Measurements from ENCODE around the gene MT1M.
"Not testable (repeated sequence)": the region's sequence is repeated elsewhere in the genome, so short reads cannot be mapped to it uniquely, and the experiment has no call there.

Gene MT1M

DNA sequence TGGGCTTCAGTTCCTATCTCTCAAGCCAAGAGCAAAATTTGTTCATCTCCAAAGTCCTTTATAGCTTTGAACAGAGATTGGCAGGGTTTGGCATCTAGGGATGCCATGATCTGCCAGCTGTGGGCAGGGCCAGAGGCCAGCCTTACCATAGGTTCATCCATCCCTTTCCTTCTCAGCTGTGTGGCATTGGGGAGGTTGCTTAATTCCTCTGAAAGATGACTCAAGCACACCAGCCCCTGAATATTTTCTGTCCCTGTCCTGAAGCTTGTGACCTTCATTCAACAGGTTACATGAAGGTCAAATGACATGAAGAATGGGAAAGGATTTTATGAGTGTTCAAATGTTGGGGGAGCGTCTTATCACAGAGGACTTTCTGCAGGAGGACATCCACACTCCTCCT lies 32.0 kb downstream of the MT1M start:
- no peak overlapping the region for H3K4me3 ChIP-seq (ENCODE audit: insufficient read depth, low read depth, low read length, poor library complexity, severe bottlenecking)

DNA sequence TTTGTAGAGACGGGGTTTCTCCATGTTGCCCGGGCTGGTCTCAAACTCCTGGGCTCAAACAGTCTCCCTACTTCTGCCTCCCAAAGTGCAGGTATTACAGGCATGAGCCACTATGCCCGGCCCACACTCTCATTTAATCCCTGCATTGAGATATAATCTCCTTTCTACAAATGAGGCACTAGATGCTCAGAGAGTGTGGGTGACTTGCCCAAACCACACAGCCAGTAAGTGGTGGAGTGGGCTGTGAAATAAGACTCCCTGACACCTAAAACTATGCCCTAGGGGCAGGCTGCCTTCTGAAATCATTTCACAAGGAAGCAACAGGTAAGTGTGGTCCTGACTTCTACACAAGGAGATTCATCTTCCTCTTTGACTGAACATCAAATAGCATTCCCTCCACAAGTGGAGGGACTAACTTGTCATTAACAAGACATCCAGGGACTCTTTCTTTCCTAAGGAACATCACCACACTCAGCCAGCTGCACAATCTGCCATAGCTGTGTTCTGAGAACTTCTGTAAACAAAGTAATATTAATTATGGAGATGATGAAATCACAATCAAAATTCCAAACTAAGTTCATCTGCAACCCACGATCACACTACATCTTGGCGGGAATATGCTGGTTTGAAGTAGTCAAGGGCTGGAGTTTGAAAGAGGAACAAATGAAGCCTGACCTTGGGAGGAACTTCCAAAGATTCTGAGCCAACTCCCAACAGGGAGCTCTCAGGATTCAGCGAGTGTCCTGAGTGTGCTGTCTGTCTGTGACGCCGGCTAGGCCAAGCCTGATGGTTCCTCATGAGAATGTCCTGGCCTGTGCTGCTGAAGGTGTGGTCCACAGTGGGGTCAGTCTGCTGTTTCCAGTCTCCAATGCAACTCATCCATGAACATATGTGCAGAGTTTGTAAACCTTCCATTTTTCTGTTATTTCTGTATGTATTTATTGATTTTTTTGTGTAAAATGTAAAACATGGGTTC lies 33.1 kb downstream of the MT1M start:
- H3K4me1 ChIP-seq (ENCODE audit: control insufficient read depth, insufficient read depth, low read length, poor library complexity, severe bottlenecking); DNase-seq; H3K9me3 ChIP-seq (ENCODE audit: control insufficient read depth, low read length); H3K36me3 ChIP-seq (ENCODE audit: control insufficient read depth, insufficient read depth, low read length); H3K27ac ChIP-seq (ENCODE audit: insufficient read depth, low read length, poor library complexity, severe bottlenecking); H3K4me3 ChIP-seq (ENCODE audit: insufficient read depth, low read depth, low read length, poor library complexity, severe bottlenecking): not testable (repeated sequence)
- H3K27me3 ChIP-seq (replicated peaks; ENCODE audit: control insufficient read depth, insufficient read depth, low read length, poor library complexity, severe bottlenecking), result peaks cover 25% of the 10 kb centered on the region

More for the DNA sequence above, 32.0 kb downstream of the MT1M start:
- no peaks in the 10 kb centered on the region for H3K36me3 ChIP-seq (ENCODE audit: control insufficient read depth, insufficient read depth, low read length)
- H3K27me3 ChIP-seq (replicated peaks; ENCODE audit: control insufficient read depth, insufficient read depth, low read length, poor library complexity, severe bottlenecking), result peaks cover 18% of the 10 kb centered on the region
- DNase-seq, result no peak
- no peaks in the 10 kb centered on the region for H3K9me3 ChIP-seq (ENCODE audit: control insufficient read depth, low read length)
- peaks cover 4% of the 10 kb centered on the region for H3K4me1 ChIP-seq (ENCODE audit: control insufficient read depth, insufficient read depth, low read length, poor library complexity, severe bottlenecking)
- no peak overlapping the region for H3K27ac ChIP-seq (ENCODE audit: insufficient read depth, low read length, poor library complexity, severe bottlenecking)

DNA sequence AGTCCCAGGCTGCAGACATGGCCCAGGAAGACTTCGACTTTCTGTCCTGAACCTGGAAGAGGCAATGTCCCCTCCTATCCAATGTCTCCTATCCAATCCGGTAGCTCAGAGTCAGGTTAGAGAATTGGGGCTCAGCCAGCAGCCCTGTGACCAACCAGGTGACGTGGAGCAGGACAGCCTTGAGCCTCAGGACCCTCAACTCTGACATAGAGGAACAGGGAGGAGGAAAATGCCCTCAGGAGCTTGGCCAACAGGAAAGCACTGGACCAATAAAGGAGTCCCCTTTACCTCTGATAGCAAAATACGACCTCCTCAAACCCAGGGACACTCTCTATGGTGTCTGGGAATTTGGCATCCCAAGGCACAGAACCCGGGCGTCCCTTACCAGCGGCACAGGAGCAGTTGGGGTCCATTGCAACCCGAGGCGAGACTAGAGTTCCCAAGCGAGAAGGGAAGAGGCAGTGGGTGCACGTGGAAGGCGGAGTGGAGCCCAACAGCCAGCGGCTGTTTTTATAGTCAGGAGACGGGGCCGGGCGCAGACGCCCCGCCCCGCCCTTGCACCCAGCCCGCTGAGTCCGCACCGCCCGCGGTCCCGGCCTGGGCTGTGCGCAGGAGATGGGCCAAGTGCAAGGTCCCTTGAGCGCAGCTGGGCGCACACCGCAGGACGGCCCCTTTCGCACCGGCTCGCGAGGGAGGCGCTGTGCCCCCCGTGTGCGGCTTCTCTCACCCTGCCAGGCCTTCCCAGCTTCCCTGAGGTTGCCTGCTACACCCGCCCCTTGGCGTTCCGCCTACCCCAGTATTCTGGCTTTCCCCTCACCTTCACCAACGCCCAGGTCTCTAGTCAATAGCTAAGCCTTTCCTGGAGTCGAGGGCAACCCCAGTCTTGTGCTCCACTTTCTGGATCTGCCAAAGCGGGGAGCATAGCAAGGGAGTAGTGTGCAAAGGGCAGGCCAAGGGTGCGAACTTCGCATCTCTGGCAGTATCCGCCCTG lies 35.4 kb downstream of the MT1M start, which contains the start of gene MT1G:
TSS of gene MT1G (minus strand) at position 485 of the 991 bp plus-strand sequence. CDS start at position 413, 72 bp downstream.
- Histone ChIP-seq H3K4me3 (ENCODE audit: insufficient read depth, low read depth, low read length, poor library complexity, severe bottlenecking) (no peak within 1 kb of the TSS), H3K27ac (ENCODE audit: insufficient read depth, low read length, poor library complexity, severe bottlenecking) (no peak within 1 kb of the TSS)
- no peak for DNase-seq

GRCh38 chr16:56669005-56669839 lies 36.8 kb downstream of the MT1M start, which contains the start of gene MT1H:
TSS of gene MT1H (plus strand) at chr16:56669814. CDS start at chr16:56669885, 71 bp downstream.
- H3K36me3 ChIP-seq (ENCODE audit: control insufficient read depth, insufficient read depth, low read length), result no peaks in the 10 kb centered on the region
- H3K4me1 ChIP-seq (ENCODE audit: control insufficient read depth, insufficient read depth, low read length, poor library complexity, severe bottlenecking), result peaks cover 4% of the 10 kb centered on the region
- DNase-seq, result no peak
- H3K27me3 ChIP-seq (replicated peaks; ENCODE audit: control insufficient read depth, insufficient read depth, low read length, poor library complexity, severe bottlenecking), result peaks cover 25% of the 10 kb centered on the region
- no peaks in the 10 kb centered on the region for H3K9me3 ChIP-seq (ENCODE audit: control insufficient read depth, low read length)
- no peak within 1 kb of the TSS for H3K4me3 ChIP-seq (ENCODE audit: insufficient read depth, low read depth, low read length, poor library complexity, severe bottlenecking)
- no peak within 1 kb of the TSS for H3K27ac ChIP-seq (ENCODE audit: insufficient read depth, low read length, poor library complexity, severe bottlenecking)

More for the DNA sequence above, 35.4 kb downstream of the MT1M start, which contains the start of gene MT1G:
- H3K4me1 ChIP-seq (ENCODE audit: control insufficient read depth, insufficient read depth, low read length, poor library complexity, severe bottlenecking), result peaks cover 4% of the 10 kb centered on the region
- no peaks in the 10 kb centered on the region for H3K36me3 ChIP-seq (ENCODE audit: control insufficient read depth, insufficient read depth, low read length)
- peaks cover 25% of the 10 kb centered on the region for H3K27me3 ChIP-seq (replicated peaks; ENCODE audit: control insufficient read depth, insufficient read depth, low read length, poor library complexity, severe bottlenecking)
- H3K9me3 ChIP-seq (ENCODE audit: control insufficient read depth, low read length), result no peaks in the 10 kb centered on the region

DNA sequence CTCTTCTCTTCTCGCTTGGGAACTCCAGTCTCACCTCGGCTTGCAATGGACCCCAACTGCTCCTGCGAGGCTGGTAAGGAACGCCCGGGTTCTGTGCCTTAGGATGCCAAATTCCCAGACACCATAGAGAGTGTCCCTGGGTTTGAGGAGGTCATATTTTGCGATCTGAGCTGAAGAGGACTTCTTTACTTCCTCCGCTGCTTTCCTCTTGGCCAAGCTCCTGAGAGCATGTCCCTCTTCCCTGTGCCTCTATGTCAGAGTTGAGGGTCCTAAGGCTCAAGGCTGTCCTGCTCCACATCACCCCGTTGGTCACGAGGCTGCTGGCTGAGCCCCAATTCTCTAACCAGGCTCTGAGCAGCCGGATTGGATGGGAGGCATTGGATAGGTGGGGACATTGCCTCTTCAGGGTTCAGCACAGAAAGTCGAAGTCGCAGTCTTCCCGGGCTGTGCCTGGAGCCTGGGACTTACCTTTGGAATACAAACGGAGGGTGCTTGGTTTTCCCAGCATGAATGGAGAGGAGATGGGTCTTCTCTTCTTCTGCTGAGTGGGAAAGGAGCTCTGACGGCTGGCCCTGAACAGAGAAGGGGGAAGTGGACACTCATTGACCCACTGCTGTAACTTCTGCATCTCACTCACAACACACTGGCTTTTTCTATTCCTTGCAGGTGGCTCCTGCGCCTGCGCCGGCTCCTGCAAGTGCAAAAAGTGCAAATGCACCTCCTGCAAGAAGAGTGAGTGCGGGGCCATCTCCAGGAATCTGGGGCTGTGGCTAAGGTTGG lies 37.6 kb downstream of the MT1M start:
- H3K4me3 ChIP-seq (ENCODE audit: insufficient read depth, low read depth, low read length, poor library complexity, severe bottlenecking), result no peak overlapping the region
- H3K27ac ChIP-seq (ENCODE audit: insufficient read depth, low read length, poor library complexity, severe bottlenecking), result no peak overlapping the region
- no peak for DNase-seq
- peaks cover 25% of the 10 kb centered on the region for H3K27me3 ChIP-seq (replicated peaks; ENCODE audit: control insufficient read depth, insufficient read depth, low read length, poor library complexity, severe bottlenecking)
- no peaks in the 10 kb centered on the region for H3K9me3 ChIP-seq (ENCODE audit: control insufficient read depth, low read length)
- H3K36me3 ChIP-seq (ENCODE audit: control insufficient read depth, insufficient read depth, low read length), result no peaks in the 10 kb centered on the region
- H3K4me1 ChIP-seq (ENCODE audit: control insufficient read depth, insufficient read depth, low read length, poor library complexity, severe bottlenecking), result peaks cover 4% of the 10 kb centered on the region

DNA sequence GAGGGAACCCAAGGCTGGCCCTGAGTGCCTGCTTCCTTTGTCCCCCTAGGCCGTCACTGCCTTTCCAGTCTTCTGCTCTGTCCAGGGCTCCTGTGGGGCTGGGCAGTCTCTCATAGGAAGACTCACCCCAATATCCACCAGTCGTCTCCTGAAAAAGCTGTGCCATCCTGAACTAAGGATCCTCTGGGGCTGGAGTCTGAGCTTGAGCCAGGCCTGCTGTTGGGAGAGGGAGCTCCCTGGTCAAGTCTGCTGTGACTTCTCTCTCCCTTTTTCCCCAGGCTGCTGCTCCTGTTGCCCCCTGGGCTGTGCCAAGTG lies 38.1 kb downstream of the MT1M start:
- Histone ChIP-seq H3K4me3 (ENCODE audit: insufficient read depth, low read depth, low read length, poor library complexity, severe bottlenecking) (no peak overlapping the region), H3K9me3 (ENCODE audit: control insufficient read depth, low read length) (no peaks in the 10 kb centered on the region), H3K27me3 (replicated peaks; ENCODE audit: control insufficient read depth, insufficient read depth, low read length, poor library complexity, severe bottlenecking) (peaks cover 25% of the 10 kb centered on the region), H3K27ac (ENCODE audit: insufficient read depth, low read length, poor library complexity, severe bottlenecking) (no peak overlapping the region), H3K36me3 (ENCODE audit: control insufficient read depth, insufficient read depth, low read length) (no peaks in the 10 kb centered on the region), H3K4me1 (ENCODE audit: control insufficient read depth, insufficient read depth, low read length, poor library complexity, severe bottlenecking) (peaks cover 5% of the 10 kb centered on the region)
- no peak for DNase-seq

DNA sequence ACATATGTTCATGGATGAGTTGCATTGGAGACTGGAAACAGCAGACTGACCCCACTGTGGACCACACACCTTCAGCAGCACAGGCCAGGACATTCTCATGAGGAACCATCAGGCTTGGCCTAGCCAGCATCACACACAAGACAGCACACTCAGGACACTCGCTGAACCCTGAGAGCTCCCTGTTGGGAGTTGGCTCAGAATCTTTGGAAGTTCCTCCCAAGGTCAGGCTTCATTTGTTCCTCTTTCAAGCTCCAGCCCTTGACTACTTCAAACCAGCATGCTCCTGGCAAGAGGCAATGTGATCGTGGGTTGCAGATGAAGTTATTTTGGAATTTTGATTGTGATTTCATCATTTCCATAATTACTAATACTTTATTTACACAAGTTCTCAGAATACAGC lies 39.2 kb downstream of the MT1M start:
- H3K4me3 ChIP-seq (ENCODE audit: insufficient read depth, low read depth, low read length, poor library complexity, severe bottlenecking); H3K9me3 ChIP-seq (ENCODE audit: control insufficient read depth, low read length); H3K27ac ChIP-seq (ENCODE audit: insufficient read depth, low read length, poor library complexity, severe bottlenecking); DNase-seq; H3K36me3 ChIP-seq (ENCODE audit: control insufficient read depth, insufficient read depth, low read length): not testable (repeated sequence)
- Histone ChIP-seq H3K4me1 (ENCODE audit: control insufficient read depth, insufficient read depth, low read length, poor library complexity, severe bottlenecking) (peaks cover 10% of the 10 kb centered on the region), H3K27me3 (replicated peaks; ENCODE audit: control insufficient read depth, insufficient read depth, low read length, poor library complexity, severe bottlenecking) (peaks cover 25% of the 10 kb centered on the region)

GRCh38 chr16:56672171-56672570 lies 39.7 kb downstream of the MT1M start:
- not testable (repeated sequence) for H3K36me3 ChIP-seq (ENCODE audit: control insufficient read depth, insufficient read depth, low read length); H3K9me3 ChIP-seq (ENCODE audit: control insufficient read depth, low read length); H3K4me3 ChIP-seq (ENCODE audit: insufficient read depth, low read depth, low read length, poor library complexity, severe bottlenecking); H3K27ac ChIP-seq (ENCODE audit: insufficient read depth, low read length, poor library complexity, severe bottlenecking); DNase-seq
- H3K4me1 ChIP-seq (ENCODE audit: control insufficient read depth, insufficient read depth, low read length, poor library complexity, severe bottlenecking), result peaks cover 10% of the 10 kb centered on the region
- peaks cover 25% of the 10 kb centered on the region for H3K27me3 ChIP-seq (replicated peaks; ENCODE audit: control insufficient read depth, insufficient read depth, low read length, poor library complexity, severe bottlenecking)

Data from effector memory CD4-positive, alpha-beta T cell (primary cell).